ENCODE measurements around the gene PTPRC.

DNA sequence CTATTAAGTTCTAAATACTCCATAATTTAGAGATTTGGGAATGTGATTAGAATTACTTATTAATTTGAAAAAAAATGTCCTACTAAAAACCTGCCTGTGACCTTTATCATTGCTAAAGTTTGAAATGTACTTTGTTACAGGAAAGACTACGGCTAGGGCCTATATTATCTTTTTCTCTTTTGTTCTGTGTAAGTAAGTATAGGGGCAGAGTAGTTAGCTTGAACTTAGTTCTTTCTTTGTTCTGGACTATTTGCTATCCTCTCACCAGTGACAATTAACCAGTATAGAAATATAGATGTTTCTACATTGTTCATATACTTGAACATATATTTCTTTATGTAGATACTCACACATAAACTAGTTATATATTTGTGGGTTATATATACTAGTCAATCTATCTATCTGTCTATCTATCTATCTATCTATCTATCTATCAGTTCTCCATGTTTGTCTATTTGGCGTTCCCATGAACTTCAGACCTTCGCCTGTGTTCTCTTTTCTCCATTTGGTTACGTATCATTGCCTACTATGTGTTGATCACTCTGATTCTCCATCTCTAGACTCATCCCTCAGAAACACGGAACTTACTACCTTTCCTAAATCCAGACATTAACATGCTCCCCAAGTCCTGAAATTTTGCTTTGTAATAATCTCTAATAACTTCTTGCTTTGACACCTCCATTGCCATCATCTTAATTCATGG is 3.3 kb downstream of the PTPRC start:
- TF ChIP-seq POLR2AphosphoS5 (IDR thresholded peaks at IDR 0.05; ENCODE audit: low read depth, low read length) (no peak), POLR2A (IDR thresholded peaks at IDR 0.05; ENCODE audit: low read depth, low read length) (no peak), TAF1 (IDR thresholded peaks at IDR 0.05; ENCODE audit: low read depth, low read length) (no peak), PAX5 (IDR thresholded peaks at IDR 0.05; ENCODE audit: insufficient read depth, low read length, severe bottlenecking) (no peak)

Data from GM12891 (cell line).